ENCODE measurements around the gene ZNF462.

DNA sequence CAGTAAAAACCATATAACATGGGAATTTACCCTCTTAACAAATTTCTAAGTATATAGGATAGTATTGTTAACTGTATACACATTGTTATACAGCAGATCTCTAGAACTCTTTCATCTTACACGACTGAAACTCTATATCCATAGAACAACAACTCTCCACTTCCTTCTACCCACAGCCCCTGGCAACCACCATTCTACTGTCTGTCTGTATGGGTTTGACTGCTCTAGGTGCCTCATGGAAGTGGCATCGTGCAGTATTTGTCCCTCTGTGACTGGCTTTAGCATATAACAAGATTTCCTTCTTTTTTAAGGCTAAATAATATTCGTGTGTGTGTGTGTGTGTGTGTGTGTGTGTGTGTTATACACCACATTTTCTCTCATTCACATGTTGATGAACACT lies 100.7 kb downstream of the ZNF462 start:
- TF ChIP-seq, protein P1, sequence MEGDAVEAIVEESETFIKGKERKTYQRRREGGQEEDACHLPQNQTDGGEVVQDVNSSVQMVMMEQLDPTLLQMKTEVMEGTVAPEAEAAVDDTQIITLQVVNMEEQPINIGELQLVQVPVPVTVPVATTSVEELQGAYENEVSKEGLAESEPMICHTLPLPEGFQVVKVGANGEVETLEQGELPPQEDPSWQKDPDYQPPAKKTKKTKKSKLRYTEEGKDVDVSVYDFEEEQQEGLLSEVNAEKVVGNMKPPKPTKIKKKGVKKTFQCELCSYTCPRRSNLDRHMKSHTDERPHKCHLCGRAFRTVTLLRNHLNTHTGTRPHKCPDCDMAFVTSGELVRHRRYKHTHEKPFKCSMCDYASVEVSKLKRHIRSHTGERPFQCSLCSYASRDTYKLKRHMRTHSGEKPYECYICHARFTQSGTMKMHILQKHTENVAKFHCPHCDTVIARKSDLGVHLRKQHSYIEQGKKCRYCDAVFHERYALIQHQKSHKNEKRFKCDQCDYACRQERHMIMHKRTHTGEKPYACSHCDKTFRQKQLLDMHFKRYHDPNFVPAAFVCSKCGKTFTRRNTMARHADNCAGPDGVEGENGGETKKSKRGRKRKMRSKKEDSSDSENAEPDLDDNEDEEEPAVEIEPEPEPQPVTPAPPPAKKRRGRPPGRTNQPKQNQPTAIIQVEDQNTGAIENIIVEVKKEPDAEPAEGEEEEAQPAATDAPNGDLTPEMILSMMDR (conservative IDR thresholded peaks at IDR 0.05; ENCODE audit: low read depth, low read length), result no peak
- TF ChIP-seq, protein P2, sequence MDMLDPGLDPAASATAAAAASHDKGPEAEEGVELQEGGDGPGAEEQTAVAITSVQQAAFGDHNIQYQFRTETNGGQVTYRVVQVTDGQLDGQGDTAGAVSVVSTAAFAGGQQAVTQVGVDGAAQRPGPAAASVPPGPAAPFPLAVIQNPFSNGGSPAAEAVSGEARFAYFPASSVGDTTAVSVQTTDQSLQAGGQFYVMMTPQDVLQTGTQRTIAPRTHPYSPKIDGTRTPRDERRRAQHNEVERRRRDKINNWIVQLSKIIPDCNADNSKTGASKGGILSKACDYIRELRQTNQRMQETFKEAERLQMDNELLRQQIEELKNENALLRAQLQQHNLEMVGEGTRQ (IDR thresholded peaks at IDR 0.05; ENCODE audit: low read depth, low read length), result no peak
- no peak for TF ChIP-seq MXI1 (IDR thresholded peaks at IDR 0.05; ENCODE audit: borderline replicate concordance, low read depth, low read length)
- TF ChIP-seq RCOR1 (IDR thresholded peaks at IDR 0.05; ENCODE audit: insufficient replicate concordance, low read length), result no peak
- no peak for TF ChIP-seq POLR2A (IDR thresholded peaks at IDR 0.05; ENCODE audit: low read depth, low read length)
- TF ChIP-seq FOS (IDR thresholded peaks at IDR 0.05; ENCODE audit: low read depth, low read length), result no peak
- TF ChIP-seq RAD21 (IDR thresholded peaks at IDR 0.05; ENCODE audit: low read length), result no peak
